ENCODE measurements around the gene IL16. TPM values are rescaled to one million over a fixed set of nuclear protein-coding genes. Genes with fewer than 3 reads are reported as not detected.

Gene IL16
- total RNA-seq, 1 donor from 2014 or later, result 0.82 TPM

- DNase-seq (ENCODE audit: low spot score in 2 of 2) (no peak), FAIRE-seq (no peak)
Measured at GRCh38 chr15:81174125-81174791, 22.4 kb upstream of the IL16 start.

GRCh38 chr15:81174792-81175327 lies 21.8 kb upstream of the IL16 start:
- DNase-seq (ENCODE audit: low spot score in 2 of 2) (no peak), FAIRE-seq (no peak)

GRCh38 chr15:81175496-81175895 lies 21.2 kb upstream of the IL16 start:
- DNase-seq (ENCODE audit: low spot score in 2 of 2) (no peak), FAIRE-seq (no peak)

GRCh38 chr15:81176291-81176893 lies 20.3 kb upstream of the IL16 start:
- no peak for FAIRE-seq
- no peak for DNase-seq (ENCODE audit: low spot score in 2 of 2)

- DNase-seq (ENCODE audit: low spot score in 2 of 2) (no peak), FAIRE-seq (no peak)
Measured at GRCh38 chr15:81178365-81178764, 18.3 kb upstream of the IL16 start.

- no peak for FAIRE-seq
- no peak for DNase-seq (ENCODE audit: low spot score in 2 of 2)
Measured at GRCh38 chr15:81181220-81181619, 15.5 kb upstream of the IL16 start.

GRCh38 chr15:81182031-81182755 lies 14.5 kb upstream of the IL16 start:
- DNase-seq (ENCODE audit: low spot score in 2 of 2) (no peak), FAIRE-seq (no peak)

- DNase-seq (ENCODE audit: low spot score in 2 of 2) (no peak), FAIRE-seq (no peak)
Measured at GRCh38 chr15:81182756-81183438, 13.8 kb upstream of the IL16 start.

- no peak for FAIRE-seq
Measured at GRCh38 chr15:81183439-81183775, 13.3 kb upstream of the IL16 start.

GRCh38 chr15:81184188-81184587 lies 12.5 kb upstream of the IL16 start:
- DNase-seq (ENCODE audit: low spot score in 2 of 2), result no peak
- no peak for FAIRE-seq

More at GRCh38 chr15:81183439-81183775, 13.3 kb upstream of the IL16 start:
- no peak for DNase-seq (ENCODE audit: low spot score in 2 of 2)

- no peak for FAIRE-seq
- DNase-seq (ENCODE audit: low spot score in 2 of 2), result no peak
Measured at GRCh38 chr15:81185631-81186295, 10.9 kb upstream of the IL16 start.

- FAIRE-seq (no peak), DNase-seq (ENCODE audit: low spot score in 2 of 2) (no peak)
Measured at GRCh38 chr15:81188354-81188753, 8.3 kb upstream of the IL16 start.

GRCh38 chr15:81189583-81190283 lies 6.9 kb upstream of the IL16 start:
- no peak for DNase-seq (ENCODE audit: low spot score in 2 of 2)
- FAIRE-seq, result no peak

- FAIRE-seq (no peak), DNase-seq (ENCODE audit: low spot score in 2 of 2) (no peak)
Measured at GRCh38 chr15:81190922-81191507, 5.7 kb upstream of the IL16 start.

GRCh38 chr15:81191701-81192100 lies 5.0 kb upstream of the IL16 start:
- FAIRE-seq (no peak), DNase-seq (ENCODE audit: low spot score in 2 of 2) (no peak)

- FAIRE-seq (no peak), DNase-seq (ENCODE audit: low spot score in 2 of 2) (no peak)
Measured at GRCh38 chr15:81194723-81195122, 2.0 kb upstream of the IL16 start.

GRCh38 chr15:81195339-81195864 lies 1.3 kb upstream of the IL16 start:
- no peak for FAIRE-seq
- no peak for DNase-seq (ENCODE audit: low spot score in 2 of 2)

GRCh38 chr15:81197255-81197630 lies 564 bp downstream of the IL16 start:
- FAIRE-seq (no peak), DNase-seq (ENCODE audit: low spot score in 2 of 2) (no peak)

GRCh38 chr15:81197688-81198281 lies 1.1 kb downstream of the IL16 start:
- no peak for FAIRE-seq
- no peak for DNase-seq (ENCODE audit: low spot score in 2 of 2)
